Measurements from ENCODE around the gene FHL1.

FHL1 gene

GRCh38 chrX:136190038-136190713 is 42.8 kb downstream of the FHL1 start:
- DNase-seq, result no peak

- DNase-seq, result no peak
Measured at GRCh38 chrX:136191171-136191570, 43.8 kb downstream of the FHL1 start.

GRCh38 chrX:136192135-136192534 is 44.8 kb downstream of the FHL1 start:
- DNase-seq, result no peak

GRCh38 chrX:136192839-136193414 is 45.6 kb downstream of the FHL1 start:
- DNase-seq, result no peak

GRCh38 chrX:136193771-136194170 is 46.4 kb downstream of the FHL1 start:
- no peak for DNase-seq

GRCh38 chrX:136194536-136194935 is 47.2 kb downstream of the FHL1 start:
- no peak for DNase-seq

GRCh38 chrX:136195247-136195646 is 47.9 kb downstream of the FHL1 start:
- DNase-seq, result no peak

- no peak for DNase-seq
Measured at GRCh38 chrX:136196691-136197155, 49.4 kb downstream of the FHL1 start.

GRCh38 chrX:136198010-136198409 is 50.7 kb downstream of the FHL1 start:
- no peak for DNase-seq

- no peak for DNase-seq
Measured at GRCh38 chrX:136198678-136199243, 51.4 kb downstream of the FHL1 start.

GRCh38 chrX:136199365-136199764 is 52.0 kb downstream of the FHL1 start:
- no peak for DNase-seq

- DNase-seq, result peak in 1 of 3 experiments; percentile 4
Measured at GRCh38 chrX:136200466-136200865, 53.1 kb downstream of the FHL1 start.

GRCh38 chrX:136201601-136202000 is 54.3 kb downstream of the FHL1 start:
- DNase-seq, result no peak

GRCh38 chrX:136202889-136203288 is 55.6 kb downstream of the FHL1 start:
- no peak for DNase-seq

- DNase-seq, result no peak
Measured at GRCh38 chrX:136203438-136203837, 56.1 kb downstream of the FHL1 start.

- no peak for DNase-seq
Measured at GRCh38 chrX:136203951-136204350, 56.6 kb downstream of the FHL1 start.

- DNase-seq, result no peak
Measured at GRCh38 chrX:136204571-136204970, 57.2 kb downstream of the FHL1 start.

GRCh38 chrX:136205882-136206380 is 58.6 kb downstream of the FHL1 start:
- DNase-seq, result no peak

GRCh38 chrX:136206916-136207315 is 59.6 kb downstream of the FHL1 start:
- no peak for DNase-seq

- no peak for DNase-seq
Measured at GRCh38 chrX:136207546-136207945, 60.2 kb downstream of the FHL1 start.

- DNase-seq, result peak in 2 of 3 experiments; percentile 8 to 16
Measured at GRCh38 chrX:136209016-136209738, 61.8 kb downstream of the FHL1 start.

- DNase-seq, result no peak
Measured at GRCh38 chrX:136209751-136210150, 62.4 kb downstream of the FHL1 start.

GRCh38 chrX:136210243-136210642 is 62.9 kb downstream of the FHL1 start:
- DNase-seq, result no peak

GRCh38 chrX:136210806-136211205 is 63.5 kb downstream of the FHL1 start:
- DNase-seq, result no peak

Measured in NCI-H1417 (cell line).